Keratinocyte (primary cell): ENCODE results near the gene MINDY4. TPM values are rescaled to one million over a fixed set of nuclear protein-coding genes. Genes with fewer than 3 reads are reported as not detected.

Experiments
- DNase-seq: peaks from one replicate; pipeline ENCODE4 v3.0.0-alpha.2; 2011; ENCODE audit warnings: low read depth, missing footprints, low spot score
- FAIRE-seq: peaks from 2 replicates; lab custom pipeline; 2011; peaks lifted over from hg19 to GRCh38; lab: Jason Lieb, UNC
- H2AFZ ChIP-seq: 2 replicates; pipeline ENCODE4 v1.6.0; 2012; ENCODE audit warnings: low read length, control low read depth, inconsistent platforms; ENCODE audit not compliant: control insufficient read depth
- H3K27ac ChIP-seq: 2 replicates; pipeline ENCODE4 v1.5.1; 2011; ENCODE audit warnings: low read length; ENCODE audit not compliant: control insufficient read depth, insufficient read depth
- H3K27me3 ChIP-seq: 3 replicates; pipeline ENCODE4 v1.6.0; 2011; ENCODE audit warnings: low read length; ENCODE audit not compliant: control insufficient read depth, insufficient read depth; ENCODE audit errors: extremely low read depth
- H3K36me3 ChIP-seq, 2 experiments: 2 replicates in 1 of 2; 3 replicates in 1 of 2; pipeline ENCODE4 v1.5.1; 2011; ENCODE audit warnings: low read length in 2 of 2, mild to moderate bottlenecking in 1 of 2; ENCODE audit not compliant: control insufficient read depth in 2 of 2, insufficient read depth in 2 of 2; ENCODE audit errors: extremely low read depth in 1 of 2
- H3K4me1 ChIP-seq: 3 replicates; pipeline ENCODE4 v1.5.1; 2011; ENCODE audit warnings: low read length; ENCODE audit not compliant: control insufficient read depth, insufficient read depth; ENCODE audit errors: extremely low read depth
- H3K4me2 ChIP-seq: 3 replicates; pipeline ENCODE4 v1.6.0; 2011; ENCODE audit warnings: low read depth, low read length; ENCODE audit not compliant: control insufficient read depth, insufficient read depth; ENCODE audit errors: extremely low read depth
- H3K4me3 ChIP-seq, 3 experiments: fragments of 200-600 bp in 1 of 3; sonication (generic) in 1 of 3; 2 replicates in 2 of 3; 3 replicates in 1 of 3; pipeline ENCODE4 v1.5.1; 2011 to 2016; ENCODE audit warnings: low read length in 3 of 3, mild to moderate bottlenecking in 3 of 3, control low read depth in 2 of 3, inconsistent platforms in 1 of 3, low read depth in 1 of 3, mixed read lengths in 1 of 3, mixed run types in 1 of 3, moderate library complexity in 1 of 3; ENCODE audit not compliant: control insufficient read depth in 2 of 3, insufficient read depth in 2 of 3; ENCODE audit errors: extremely low read depth in 1 of 3
- H3K79me2 ChIP-seq: 2 replicates; pipeline ENCODE4 v1.6.0; 2012; ENCODE audit warnings: low read length; ENCODE audit not compliant: control insufficient read depth, insufficient read depth
- H3K9ac ChIP-seq: 3 replicates; pipeline ENCODE4 v1.6.0; 2011; ENCODE audit warnings: low read length; ENCODE audit not compliant: control insufficient read depth, insufficient read depth; ENCODE audit errors: extremely low read depth
- H3K9me1 ChIP-seq: 3 replicates; pipeline ENCODE4 v1.6.0; 2011; ENCODE audit warnings: low read length; ENCODE audit not compliant: control insufficient read depth, insufficient read depth; ENCODE audit errors: extremely low read depth
- H3K9me3 ChIP-seq: 2 replicates; pipeline ENCODE4 v1.5.1; 2012; ENCODE audit warnings: low read depth, low read length; ENCODE audit not compliant: control insufficient read depth
- H4K20me1 ChIP-seq: 3 replicates; pipeline ENCODE4 v1.6.0; 2011; ENCODE audit warnings: low read length; ENCODE audit not compliant: control insufficient read depth, insufficient read depth; ENCODE audit errors: extremely low read depth
- CTCF ChIP-seq, 3 experiments: IDR thresholded peaks in 1 of 3; conservative IDR thresholded peaks in 1 of 3; optimal IDR thresholded peaks in 1 of 3; 2 replicates in 2 of 3; 3 replicates in 1 of 3; pipeline versions ENCODE3 to v1.5.1; 2011; ENCODE audit warnings: low read length in 3 of 3, mild to moderate bottlenecking in 3 of 3, moderate library complexity in 2 of 3, control low read depth in 1 of 3, inconsistent platforms in 1 of 3; ENCODE audit not compliant: insufficient read depth in 2 of 3; ENCODE audit errors: extremely low read depth in 1 of 3
- EZH2 ChIP-seq: IDR thresholded peaks from one replicate; pipeline ENCODE4 v1.6.1; 2012; ENCODE audit warnings: inconsistent platforms, mild to moderate bottlenecking, low read length, moderate library complexity
- dilution Hi-C: fragments of 300-500 bp; cut with MboI; formaldehyde crosslinking; loops from one replicate; pipeline ENCODE4 v1.7.0; 2020; ENCODE audit warnings: low sequenced_read_pairs; ENCODE audit not compliant: extremely low pct_ligation_motif_present
- polyA plus RNA-seq, 5 experiments: library from polyadenylated mRNA; depleted of rRNA in 3 of 5; stranded (reverse) in 3 of 5; stranded (forward) in 1 of 5; unstranded in 1 of 5; fragments of >200 nt; gene quantifications; 1 replicate in 1 of 5; 2 replicates in 3 of 5; 3 replicates in 1 of 5; pipeline versions ENCODE4 v1.2.1 to v1.2.3, GENCODE V29; 2011 to 2012; ENCODE audit warnings: missing spikeins in 2 of 5, low read depth in 1 of 5, low replicate concordance in 1 of 5

MINDY4 gene
- polyA plus RNA-seq, 1 donor (not counting 4 experiments of a cell fraction or from before 2014, with no cell fraction given): 1.5 TPM

- H3K9ac ChIP-seq: no peak overlapping the region
- no peak overlapping the region for H3K4me2 ChIP-seq
- H3K4me1 ChIP-seq: peaks cover 2% of the 10 kb centered on the region
- dilution Hi-C loops: no loop called here
- DNase-seq (no peak), FAIRE-seq (no peak)
- H3K4me3 ChIP-seq: no peak overlapping the region
- TF ChIP-seq CTCF (optimal IDR thresholded peaks at IDR 0.05 in 1 of 3, IDR thresholded peaks at IDR 0.05 in 1 of 3, conservative IDR thresholded peaks at IDR 0.05 in 1 of 3; ENCODE audit: extremely low read depth in 1 of 3, insufficient read depth in 2 of 3, low read length in 3 of 3): no peak
- TF ChIP-seq EZH2: no peak
- no peaks in the 10 kb centered on the region for H3K27me3 ChIP-seq
- no peaks in the 10 kb centered on the region for H3K36me3 ChIP-seq
- H3K27ac ChIP-seq: no peak overlapping the region
- H2AFZ ChIP-seq: no peak overlapping the region
- no peaks in the 10 kb centered on the region for H4K20me1 ChIP-seq
- H3K9me1 ChIP-seq: no peaks in the 10 kb centered on the region
- H3K79me2 ChIP-seq: no peaks in the 10 kb centered on the region
- H3K9me3 ChIP-seq: peaks cover 5% of the 10 kb centered on the region
Measured at GRCh38 chr7:30925913-30926312, 154.7 kb downstream of the MINDY4 start.

- no peaks in the 10 kb centered on the region for H3K79me2 ChIP-seq
- FAIRE-seq (no peak), DNase-seq (no peak)
- no peak overlapping the region for H2AFZ ChIP-seq
- peaks cover under 1% of the 10 kb centered on the region for H3K4me1 ChIP-seq
- no peak overlapping the region for H3K4me2 ChIP-seq
- no peaks in the 10 kb centered on the region for H3K9me1 ChIP-seq
- H3K9ac ChIP-seq: no peak overlapping the region
- no peaks in the 10 kb centered on the region for H3K27me3 ChIP-seq
- no peak for TF ChIP-seq EZH2
- H3K9me3 ChIP-seq: peaks cover 5% of the 10 kb centered on the region
- no peaks in the 10 kb centered on the region for H3K36me3 ChIP-seq
- dilution Hi-C loops: no loop called here
- no peak overlapping the region for H3K27ac ChIP-seq
- H4K20me1 ChIP-seq: no peaks in the 10 kb centered on the region
- no peak overlapping the region for H3K4me3 ChIP-seq
Measured at GRCh38 chr7:30926313-30926712, 155.1 kb downstream of the MINDY4 start.

- no peak for DNase-seq
- H3K4me3 ChIP-seq: no peak overlapping the region
- H3K9me3 ChIP-seq: peaks cover 5% of the 10 kb centered on the region
- no peaks in the 10 kb centered on the region for H3K9me1 ChIP-seq
- no peaks in the 10 kb centered on the region for H3K36me3 ChIP-seq
- peaks cover 6% of the 10 kb centered on the region for H3K4me1 ChIP-seq
- H3K27me3 ChIP-seq: peaks cover 4% of the 10 kb centered on the region
- H2AFZ ChIP-seq: no peak overlapping the region
- no peak overlapping the region for H3K27ac ChIP-seq
- no peak overlapping the region for H3K4me2 ChIP-seq
- dilution Hi-C loops: no loop called here
- H4K20me1 ChIP-seq: no peaks in the 10 kb centered on the region
- H3K9ac ChIP-seq: no peak overlapping the region
- TF ChIP-seq EZH2: no peak
- TF ChIP-seq CTCF (optimal IDR thresholded peaks at IDR 0.05 in 1 of 3, IDR thresholded peaks at IDR 0.05 in 1 of 3, conservative IDR thresholded peaks at IDR 0.05 in 1 of 3; ENCODE audit: extremely low read depth in 1 of 3, insufficient read depth in 2 of 3, low read length in 3 of 3): no peak
- no peaks in the 10 kb centered on the region for H3K79me2 ChIP-seq
- FAIRE-seq: no peak
Measured at GRCh38 chr7:30927040-30927439, 155.8 kb downstream of the MINDY4 start.
